ENCODE results near the gene XRCC4. TPM values are rescaled to one million over a fixed set of nuclear protein-coding genes. Genes with fewer than 3 reads are reported as not detected.

XRCC4 gene
- total and polyA plus RNA-seq, 2 of the 8 experiments (the other 6 are each of a cell fraction or from before 2014, with no cell fraction given), result 3.0 to 8.3 TPM

DNA sequence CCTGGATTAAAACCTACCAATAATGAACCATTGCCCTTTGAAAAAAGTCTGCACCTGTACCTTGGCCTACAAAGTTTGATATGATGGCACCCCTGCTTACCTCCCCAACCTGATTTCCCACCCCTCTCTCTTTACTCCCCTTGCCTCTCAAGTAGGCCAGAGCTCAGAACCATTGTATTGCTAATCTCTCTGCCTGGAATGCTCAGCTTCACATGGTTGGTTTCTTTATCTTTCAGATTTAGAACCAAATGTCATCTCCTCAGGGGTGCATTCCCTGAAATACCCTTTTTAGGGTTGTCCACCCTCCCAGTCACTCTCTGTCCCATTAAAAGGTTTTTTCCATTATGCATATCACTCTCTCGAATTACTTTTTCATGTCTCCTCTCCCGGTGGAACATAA, 277.6 kb downstream of the XRCC4 start (continued):
- TF ChIP-seq TCF12 (IDR thresholded peaks at IDR 0.05; ENCODE audit: low read depth, low read length), result peak; percentile 86
- peak; percentile 53; the same call in 1 of the 2 replicates for TF ChIP-seq SRF (IDR thresholded peaks at IDR 0.05; ENCODE audit: low read depth, low read length)
- TF ChIP-seq ATF2 (IDR thresholded peaks at IDR 0.05; ENCODE audit: low read length), result peak; percentile 69; the same call in 1 of the 2 replicates
- TF ChIP-seq YY1 (IDR thresholded peaks at IDR 0.05; ENCODE audit: low read depth, low read length), result peak; percentile 68
- no peak for TF ChIP-seq RFX5 (IDR thresholded peaks at IDR 0.05; ENCODE audit: borderline replicate concordance, low read depth, low read length)
- 0 out of 4 replicates have a peak, but pooled peaks have one; percentile 37 to 81 for TF ChIP-seq SIN3A (conservative IDR thresholded peaks at IDR 0.05 in 1 of 2, IDR thresholded peaks at IDR 0.05 in 1 of 2; ENCODE audit: low read depth in 1 of 2, low read length in 2 of 2)
- TF ChIP-seq BACH1 (IDR thresholded peaks at IDR 0.05; ENCODE audit: low read length), result no peak
- TF ChIP-seq RXRA (IDR thresholded peaks at IDR 0.05; ENCODE audit: insufficient read depth, low read depth, low read length), result 0 out of 2 replicates have a peak, but pooled peaks have one; percentile 34
- peak; percentile 66 to 75; a peak in 1 of 4 replicates for TF ChIP-seq HDAC2 (IDR thresholded peaks at IDR 0.05; ENCODE audit: borderline replicate concordance in 1 of 2, low read depth in 2 of 2, low read length in 2 of 2)
- peak in 1 of 2 experiments; percentile 54 for TF ChIP-seq BCL11A (IDR thresholded peaks at IDR 0.05; ENCODE audit: low read depth in 2 of 2, low read length in 2 of 2)
- peak; percentile 65; the same call in 1 of the 2 replicates for TF ChIP-seq KDM1A (IDR thresholded peaks at IDR 0.05; ENCODE audit: borderline replicate concordance, low read length)
- TF ChIP-seq CEBPB (IDR thresholded peaks at IDR 0.05; ENCODE audit: low read depth, low read length), result no peak
- TF ChIP-seq KDM4A (IDR thresholded peaks at IDR 0.05; ENCODE audit: low read depth, low read length, severe bottlenecking), result no peak
- TF ChIP-seq CHD2 (IDR thresholded peaks at IDR 0.05; ENCODE audit: low read length), result peak; percentile 63
- no peak for TF ChIP-seq JUND (IDR thresholded peaks at IDR 0.05; ENCODE audit: low read length)
- peak; percentile 98 for TF ChIP-seq NANOG (IDR thresholded peaks at IDR 0.05; ENCODE audit: insufficient read depth, low read depth, low read length, poor library complexity, severe bottlenecking)
- 0 out of 2 replicates have a peak, but pooled peaks have one; percentile 31 for TF ChIP-seq TAF1 (IDR thresholded peaks at IDR 0.05; ENCODE audit: low read depth, low read length)
